ENCODE measurements around the gene TEX9.
"Not testable (repeated sequence)": the region's sequence is repeated elsewhere in the genome, so short reads cannot be mapped to it uniquely, and the experiment has no call there.

Gene TEX9

GRCh38 chr15:56365075-56365711, at the start of gene TEX9:
TSS of gene TEX9 (plus strand) at chr15:56365426. CDS start at chr15:56365451, 25 bp downstream.
- Mint-ChIP-seq H3K4me1 (ENCODE audit: low read depth) (peaks cover 16% of the 10 kb centered on the region), H3K27ac (peak within 1 kb of the TSS; percentile 1), H3K36me3 (ENCODE audit: low read depth) (no peaks in the 10 kb centered on the region), H3K27me3 (peaks cover 47% of the 10 kb centered on the region), H3K9me3 (no peaks in the 10 kb centered on the region), H3K4me3 (peak within 1 kb of the TSS; percentile 88)

GRCh38 chr15:56316561-56316960, 48.7 kb upstream of the TEX9 start:
- not testable (repeated sequence) for H3K36me3 Mint-ChIP-seq (ENCODE audit: low read depth); H3K4me3 Mint-ChIP-seq; H3K27ac Mint-ChIP-seq; H3K4me1 Mint-ChIP-seq (ENCODE audit: low read depth); H3K27me3 Mint-ChIP-seq
- peaks cover 14% of the 10 kb centered on the region for H3K9me3 Mint-ChIP-seq

DNA sequence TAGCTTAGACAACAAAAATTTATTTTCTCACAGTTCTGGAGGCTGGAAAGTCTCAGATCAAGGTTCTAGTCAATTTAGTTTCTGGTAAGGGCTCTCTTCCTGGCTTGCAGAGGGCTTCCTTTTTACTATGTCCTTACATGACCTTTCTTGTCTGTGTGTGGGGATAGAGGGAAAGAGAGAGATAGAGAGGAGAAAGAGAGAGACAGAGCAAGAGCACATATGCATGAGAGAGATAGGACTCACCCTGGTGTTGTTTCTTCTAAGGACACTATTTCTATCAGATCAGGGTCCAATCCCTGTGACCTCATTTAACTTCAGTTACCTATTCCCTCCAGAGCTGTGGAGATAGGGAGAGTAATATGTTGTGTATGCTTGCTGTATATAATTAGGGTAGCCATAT, 44.9 kb upstream of the TEX9 start:
- peaks cover 14% of the 10 kb centered on the region for H3K9me3 Mint-ChIP-seq
- no peak overlapping the region for H3K4me3 Mint-ChIP-seq
- no peak overlapping the region for H3K27ac Mint-ChIP-seq
- no peaks in the 10 kb centered on the region for H3K36me3 Mint-ChIP-seq (ENCODE audit: low read depth)
- H3K4me1 Mint-ChIP-seq (ENCODE audit: low read depth) = no peaks in the 10 kb centered on the region
- H3K27me3 Mint-ChIP-seq = peaks cover 3% of the 10 kb centered on the region

DNA sequence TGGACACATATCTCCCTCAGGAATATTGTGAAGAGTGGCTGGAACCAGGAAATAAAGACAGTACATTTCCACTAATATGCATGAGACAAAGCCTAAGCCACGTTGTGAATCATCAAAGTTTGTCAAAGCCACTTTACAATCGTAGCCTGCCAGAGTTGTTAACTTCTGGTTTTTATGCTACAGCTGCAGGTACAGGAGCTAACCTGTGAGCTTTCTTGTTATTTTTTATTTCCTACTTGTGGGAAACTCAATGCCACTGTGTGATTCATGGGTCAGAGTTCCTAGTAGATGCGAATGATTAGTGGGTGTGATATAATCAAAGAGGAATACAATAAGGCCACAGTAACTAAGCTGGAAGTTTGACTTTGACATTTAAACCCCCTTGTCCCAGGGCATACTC, 44.4 kb upstream of the TEX9 start:
- Mint-ChIP-seq H3K27ac (no peak overlapping the region), H3K4me1 (ENCODE audit: low read depth) (no peaks in the 10 kb centered on the region), H3K36me3 (ENCODE audit: low read depth) (no peaks in the 10 kb centered on the region), H3K9me3 (peaks cover 14% of the 10 kb centered on the region), H3K4me3 (no peak overlapping the region), H3K27me3 (peaks cover 3% of the 10 kb centered on the region)

- Mint-ChIP-seq H3K9me3 (peaks cover 10% of the 10 kb centered on the region), H3K4me1 (ENCODE audit: low read depth) (no peaks in the 10 kb centered on the region), H3K36me3 (ENCODE audit: low read depth) (no peaks in the 10 kb centered on the region), H3K27me3 (peaks cover 3% of the 10 kb centered on the region), H3K4me3 (no peak overlapping the region), H3K27ac (no peak overlapping the region)
These were observed 42.8 kb upstream of the TEX9 start for GRCh38 chr15:56322444-56322843.

- Mint-ChIP-seq H3K27me3 (peaks cover 3% of the 10 kb centered on the region), H3K36me3 (ENCODE audit: low read depth) (no peaks in the 10 kb centered on the region), H3K27ac (no peak overlapping the region), H3K4me1 (ENCODE audit: low read depth) (no peaks in the 10 kb centered on the region), H3K9me3 (no peaks in the 10 kb centered on the region), H3K4me3 (no peak overlapping the region)
These were observed 41.8 kb upstream of the TEX9 start for GRCh38 chr15:56323435-56323834.

DNA sequence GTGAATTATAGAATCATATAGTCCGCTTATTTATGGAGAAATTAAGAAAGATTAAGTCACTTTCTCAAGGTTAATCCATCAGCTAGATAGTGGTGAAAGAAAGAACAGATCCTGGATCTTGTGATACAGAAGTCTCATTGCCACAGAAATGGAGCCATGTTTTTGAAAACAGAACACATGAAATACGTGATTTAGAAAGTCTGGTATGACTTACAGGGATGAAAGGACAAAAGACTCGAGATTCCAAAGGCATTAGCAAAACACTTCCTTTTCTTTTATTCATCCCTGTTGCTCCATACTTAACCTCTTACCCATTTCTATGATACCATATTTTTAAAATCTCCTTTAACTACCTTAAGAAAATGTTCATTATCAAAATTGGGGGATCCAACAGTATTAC, 40.0 kb upstream of the TEX9 start:
- Mint-ChIP-seq H3K27me3 (peaks cover 3% of the 10 kb centered on the region), H3K36me3 (ENCODE audit: low read depth) (no peaks in the 10 kb centered on the region), H3K9me3 (peaks cover 7% of the 10 kb centered on the region), H3K4me1 (ENCODE audit: low read depth) (no peaks in the 10 kb centered on the region), H3K27ac (no peak overlapping the region), H3K4me3 (no peak overlapping the region)

DNA sequence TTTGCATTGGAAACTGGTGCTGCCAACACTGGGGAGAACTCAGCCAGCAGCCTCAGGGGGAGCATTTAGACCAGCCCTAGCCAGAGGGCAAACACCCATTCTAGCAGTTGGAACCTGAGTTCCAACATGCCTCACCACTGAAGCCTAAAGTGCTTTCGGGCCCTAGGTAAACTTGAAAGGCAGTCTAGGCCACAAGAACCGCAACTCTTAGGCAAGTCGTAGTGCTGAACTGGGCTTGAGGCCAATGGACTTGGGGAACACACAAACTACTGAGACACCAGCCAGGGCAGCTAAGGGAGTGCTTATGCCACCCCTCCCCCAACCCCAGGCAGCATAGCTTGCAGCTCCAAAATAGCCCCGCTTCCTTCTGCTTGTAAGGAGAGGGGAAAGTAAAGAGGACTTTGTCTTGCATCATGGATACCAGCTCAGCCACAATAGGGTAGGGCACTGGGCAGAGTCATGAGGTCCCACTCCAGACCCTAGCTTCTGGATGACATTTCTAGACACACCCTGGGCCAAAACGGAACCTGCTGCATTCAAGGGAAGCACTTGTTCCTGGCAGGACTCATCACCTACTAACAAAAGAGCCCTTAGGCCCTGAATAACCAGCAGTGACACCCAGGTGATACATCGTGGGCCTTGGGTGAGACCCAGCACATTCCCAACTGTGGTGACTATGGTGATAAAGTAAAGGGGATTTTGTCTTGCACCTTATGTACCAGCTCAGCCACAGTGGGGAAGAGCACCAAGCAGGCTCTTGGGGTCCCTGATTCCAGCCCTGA, 37.3 kb upstream of the TEX9 start:
- H3K9me3 Mint-ChIP-seq = peaks cover 21% of the 10 kb centered on the region
- H3K36me3 Mint-ChIP-seq (ENCODE audit: low read depth) = no peaks in the 10 kb centered on the region
- no peak overlapping the region for H3K4me3 Mint-ChIP-seq
- no peak overlapping the region for H3K27ac Mint-ChIP-seq
- no peaks in the 10 kb centered on the region for H3K4me1 Mint-ChIP-seq (ENCODE audit: low read depth)
- H3K27me3 Mint-ChIP-seq = peaks cover 3% of the 10 kb centered on the region

DNA sequence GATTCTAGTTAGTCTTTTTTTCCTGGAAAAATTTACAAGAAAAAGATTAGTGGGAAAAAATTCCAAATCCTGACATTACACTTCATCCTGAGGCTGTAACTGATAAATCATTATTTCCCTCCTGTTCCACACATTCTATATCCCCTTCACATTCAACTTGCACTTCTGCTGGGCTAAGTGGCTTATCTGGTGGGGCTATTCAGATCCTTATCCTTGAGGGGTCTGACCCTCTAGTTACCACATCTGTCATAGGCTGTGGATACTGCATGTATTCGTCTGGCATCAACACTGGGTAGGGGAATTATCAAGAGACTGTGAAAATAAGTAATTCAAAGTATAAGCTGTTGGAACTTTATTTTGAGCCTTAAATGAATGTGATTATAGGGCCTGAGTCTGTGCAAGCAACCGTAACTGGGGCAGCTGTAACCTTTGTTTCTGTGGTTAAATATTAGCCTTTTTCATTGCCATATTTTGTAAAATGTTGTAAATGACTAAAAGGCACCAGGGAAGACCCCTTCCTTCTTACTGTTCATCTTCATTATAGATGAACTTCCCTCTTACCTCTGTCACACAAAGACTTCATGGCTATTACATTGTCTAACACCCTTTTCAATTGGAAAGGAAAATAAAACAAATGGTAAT, 28.0 kb upstream of the TEX9 start:
- Mint-ChIP-seq H3K36me3 (ENCODE audit: low read depth) (no peaks in the 10 kb centered on the region), H3K4me3 (no peak overlapping the region), H3K9me3 (peaks cover 20% of the 10 kb centered on the region), H3K27me3 (no peaks in the 10 kb centered on the region), H3K27ac (no peak overlapping the region), H3K4me1 (ENCODE audit: low read depth) (no peaks in the 10 kb centered on the region)

GRCh38 chr15:56339594-56339993, 25.6 kb upstream of the TEX9 start:
- Mint-ChIP-seq H3K4me3 (no peak overlapping the region), H3K4me1 (ENCODE audit: low read depth) (no peaks in the 10 kb centered on the region), H3K9me3 (peaks cover 6% of the 10 kb centered on the region), H3K36me3 (ENCODE audit: low read depth) (no peaks in the 10 kb centered on the region), H3K27ac (no peak overlapping the region), H3K27me3 (no peaks in the 10 kb centered on the region)

DNA sequence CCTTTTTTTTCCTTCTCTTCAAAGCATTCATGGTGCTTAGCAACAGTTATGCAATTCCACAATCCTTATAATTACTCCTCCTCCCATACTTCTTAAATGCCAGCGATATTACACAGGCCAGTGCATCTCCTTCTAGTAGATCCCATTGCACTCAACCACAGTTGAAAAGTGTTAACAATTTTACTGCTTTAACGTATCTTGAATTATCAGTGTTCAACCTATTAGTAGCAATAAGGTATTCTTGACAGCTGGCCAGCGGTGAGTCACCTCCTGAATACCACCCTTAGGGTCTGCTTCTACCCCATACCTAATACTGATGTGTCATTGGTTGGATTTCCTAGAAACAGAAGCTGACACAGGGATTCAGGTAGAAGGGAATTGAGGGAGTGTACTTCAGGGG, 24.0 kb upstream of the TEX9 start:
- Mint-ChIP-seq H3K27me3 (no peaks in the 10 kb centered on the region), H3K36me3 (ENCODE audit: low read depth) (no peaks in the 10 kb centered on the region), H3K27ac (no peak overlapping the region), H3K4me1 (ENCODE audit: low read depth) (no peaks in the 10 kb centered on the region), H3K4me3 (no peak overlapping the region), H3K9me3 (no peaks in the 10 kb centered on the region)

- no peaks in the 10 kb centered on the region for H3K9me3 Mint-ChIP-seq
- no peaks in the 10 kb centered on the region for H3K36me3 Mint-ChIP-seq (ENCODE audit: low read depth)
- no peak overlapping the region for H3K27ac Mint-ChIP-seq
- H3K27me3 Mint-ChIP-seq = no peaks in the 10 kb centered on the region
- no peak overlapping the region for H3K4me3 Mint-ChIP-seq
- H3K4me1 Mint-ChIP-seq (ENCODE audit: low read depth) = no peaks in the 10 kb centered on the region
These were observed 22.6 kb upstream of the TEX9 start for GRCh38 chr15:56342653-56343052.

DNA sequence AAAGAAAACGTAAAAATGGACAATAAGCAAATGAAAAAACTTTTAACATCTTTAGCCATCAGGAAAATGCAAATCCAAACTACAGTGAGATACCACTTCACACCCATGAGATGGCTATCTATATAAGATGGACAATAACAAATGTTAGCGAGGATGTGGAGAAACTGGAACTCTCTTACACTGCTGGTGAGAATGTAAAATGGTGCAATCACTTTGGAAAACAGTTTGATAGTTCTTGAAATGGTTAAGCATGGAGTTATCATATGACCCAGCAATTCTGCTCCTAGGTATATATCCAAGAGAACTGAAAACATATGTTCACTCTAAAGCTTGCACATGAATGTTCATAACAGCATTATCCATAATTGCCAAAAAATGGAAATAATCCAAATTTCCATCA, 21.3 kb upstream of the TEX9 start:
- no peaks in the 10 kb centered on the region for H3K9me3 Mint-ChIP-seq
- no peak overlapping the region for H3K4me3 Mint-ChIP-seq
- peaks cover 2% of the 10 kb centered on the region for H3K27me3 Mint-ChIP-seq
- no peak overlapping the region for H3K27ac Mint-ChIP-seq
- H3K36me3 Mint-ChIP-seq (ENCODE audit: low read depth) = no peaks in the 10 kb centered on the region
- H3K4me1 Mint-ChIP-seq (ENCODE audit: low read depth) = no peaks in the 10 kb centered on the region

- no peaks in the 10 kb centered on the region for H3K36me3 Mint-ChIP-seq (ENCODE audit: low read depth)
- H3K9me3 Mint-ChIP-seq = no peaks in the 10 kb centered on the region
- H3K27ac Mint-ChIP-seq = no peak overlapping the region
- peaks cover 3% of the 10 kb centered on the region for H3K27me3 Mint-ChIP-seq
- H3K4me3 Mint-ChIP-seq = no peak overlapping the region
- H3K4me1 Mint-ChIP-seq (ENCODE audit: low read depth) = no peaks in the 10 kb centered on the region
These were observed 20.9 kb upstream of the TEX9 start for GRCh38 chr15:56344336-56344735.

- Mint-ChIP-seq H3K27ac (no peak overlapping the region), H3K27me3 (peaks cover 3% of the 10 kb centered on the region), H3K36me3 (ENCODE audit: low read depth) (no peaks in the 10 kb centered on the region), H3K4me3 (no peak overlapping the region), H3K9me3 (no peaks in the 10 kb centered on the region), H3K4me1 (ENCODE audit: low read depth) (no peaks in the 10 kb centered on the region)
These were observed 18.8 kb upstream of the TEX9 start for GRCh38 chr15:56346414-56346813.

All from stimulated activated naive CD8-positive, alpha-beta T cell treated with anti-CD3 and anti-CD28 coated beads, Interleukin-15, Interleukin-2, amounts not matched to agents 100 ng/mL and 50 ng/mL, for 24 hours (primary cell).